Measurements from ENCODE around the gene POLR3B.

DNA sequence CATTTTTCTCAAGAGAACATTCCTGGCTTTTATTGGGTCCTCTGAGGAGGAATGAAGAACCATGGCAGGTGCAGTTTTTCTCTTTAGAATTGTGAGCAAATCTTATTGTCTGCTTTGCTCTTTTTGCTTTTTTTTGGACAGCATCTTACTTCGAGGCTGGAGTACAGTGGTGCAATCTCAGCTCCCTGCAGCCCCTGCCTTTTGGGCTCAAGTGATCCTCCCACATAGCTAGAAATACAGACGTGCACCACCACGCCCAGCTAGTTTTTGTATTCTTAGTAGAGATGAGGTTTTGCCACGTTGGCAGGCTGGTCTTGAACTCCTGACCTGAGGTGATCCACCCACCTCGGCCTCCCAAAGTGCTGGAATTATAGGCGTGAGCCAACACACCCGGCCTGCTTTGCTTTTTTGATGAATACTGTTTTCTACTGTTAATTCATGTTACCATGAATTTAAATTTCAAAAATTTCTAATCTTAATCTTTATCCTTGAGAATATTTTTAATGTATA, 71.5 kb downstream of the POLR3B start:
- TF ChIP-seq, protein P1, sequence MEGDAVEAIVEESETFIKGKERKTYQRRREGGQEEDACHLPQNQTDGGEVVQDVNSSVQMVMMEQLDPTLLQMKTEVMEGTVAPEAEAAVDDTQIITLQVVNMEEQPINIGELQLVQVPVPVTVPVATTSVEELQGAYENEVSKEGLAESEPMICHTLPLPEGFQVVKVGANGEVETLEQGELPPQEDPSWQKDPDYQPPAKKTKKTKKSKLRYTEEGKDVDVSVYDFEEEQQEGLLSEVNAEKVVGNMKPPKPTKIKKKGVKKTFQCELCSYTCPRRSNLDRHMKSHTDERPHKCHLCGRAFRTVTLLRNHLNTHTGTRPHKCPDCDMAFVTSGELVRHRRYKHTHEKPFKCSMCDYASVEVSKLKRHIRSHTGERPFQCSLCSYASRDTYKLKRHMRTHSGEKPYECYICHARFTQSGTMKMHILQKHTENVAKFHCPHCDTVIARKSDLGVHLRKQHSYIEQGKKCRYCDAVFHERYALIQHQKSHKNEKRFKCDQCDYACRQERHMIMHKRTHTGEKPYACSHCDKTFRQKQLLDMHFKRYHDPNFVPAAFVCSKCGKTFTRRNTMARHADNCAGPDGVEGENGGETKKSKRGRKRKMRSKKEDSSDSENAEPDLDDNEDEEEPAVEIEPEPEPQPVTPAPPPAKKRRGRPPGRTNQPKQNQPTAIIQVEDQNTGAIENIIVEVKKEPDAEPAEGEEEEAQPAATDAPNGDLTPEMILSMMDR (IDR thresholded peaks at IDR 0.05): no peak
- TF ChIP-seq POLR2AphosphoS5 (IDR thresholded peaks at IDR 0.05): no peak
- no peak for TF ChIP-seq POLR2A (IDR thresholded peaks at IDR 0.05)
- TF ChIP-seq EP300 (IDR thresholded peaks at IDR 0.05): no peak
